SW 1271 (cell line): Measurements from ENCODE around the gene RPP30.
"Not testable (repeated sequence)": the region's sequence is repeated elsewhere in the genome, so short reads cannot be mapped to it uniquely, and the experiment has no call there.

Experiments used
- DNase-seq, 2 experiments: peaks; one replicate each; lab custom pipeline; 2025; lab: John Stamatoyannopoulos, UW

RPP30 gene

GRCh38 chr10:90871279-90871765, 452 bp upstream of the RPP30 start:
- no peak for DNase-seq

GRCh38 chr10:90872648-90873020, 860 bp downstream of the RPP30 start:
- DNase-seq: no peak

- no peak for DNase-seq
Observed at GRCh38 chr10:90879062-90879461, 7.3 kb downstream of the RPP30 start.

GRCh38 chr10:90880059-90880719, 8.4 kb downstream of the RPP30 start:
- DNase-seq: peak in 1 of 2 experiments; percentile 44

GRCh38 chr10:90884431-90884830, 12.7 kb downstream of the RPP30 start:
- no peak for DNase-seq

GRCh38 chr10:90885176-90885575, 13.4 kb downstream of the RPP30 start:
- no peak for DNase-seq

- no peak for DNase-seq
Observed at GRCh38 chr10:90887555-90887954, 15.8 kb downstream of the RPP30 start.

- DNase-seq: no peak
Observed at GRCh38 chr10:90888387-90888786, 16.6 kb downstream of the RPP30 start.

GRCh38 chr10:90889636-90890035, 17.9 kb downstream of the RPP30 start:
- no peak for DNase-seq

GRCh38 chr10:90890347-90890746, 18.6 kb downstream of the RPP30 start:
- DNase-seq: no peak

GRCh38 chr10:90893190-90893589, 21.4 kb downstream of the RPP30 start:
- no peak for DNase-seq

- DNase-seq: not testable (repeated sequence)
Observed at GRCh38 chr10:90896916-90897315, 25.1 kb downstream of the RPP30 start.

- DNase-seq: no peak
Observed at GRCh38 chr10:90905925-90906324, 34.2 kb downstream of the RPP30 start.

GRCh38 chr10:90906596-90906995, 34.8 kb downstream of the RPP30 start:
- DNase-seq: no peak

GRCh38 chr10:90911133-90912051, 39.6 kb downstream of the RPP30 start:
- peak; percentile 44 to 79 for DNase-seq

- peak in 1 of 2 experiments; percentile 41 for DNase-seq
Observed at GRCh38 chr10:90912174-90912573, 40.4 kb downstream of the RPP30 start.

- DNase-seq: no peak
Observed at GRCh38 chr10:90912854-90913479, 41.2 kb downstream of the RPP30 start.

GRCh38 chr10:90913774-90914420, 42.1 kb downstream of the RPP30 start:
- DNase-seq: no peak

GRCh38 chr10:90914992-90915765, 43.4 kb downstream of the RPP30 start:
- no peak for DNase-seq

GRCh38 chr10:90915766-90916075, 43.9 kb downstream of the RPP30 start:
- DNase-seq: no peak

GRCh38 chr10:90916392-90917237, 44.8 kb downstream of the RPP30 start:
- no peak for DNase-seq
